Measurements from ENCODE around the gene MOGAT2. TPM values are rescaled to one million over a fixed set of nuclear protein-coding genes. Genes with fewer than 3 reads are reported as not detected.
"Not testable (repeated sequence)": the region's sequence is repeated elsewhere in the genome, so short reads cannot be mapped to it uniquely, and the experiment has no call there.

Gene MOGAT2
- total RNA-seq, 4 donors from 2014 or later: 154 to 251 (median 183) TPM

DNA sequence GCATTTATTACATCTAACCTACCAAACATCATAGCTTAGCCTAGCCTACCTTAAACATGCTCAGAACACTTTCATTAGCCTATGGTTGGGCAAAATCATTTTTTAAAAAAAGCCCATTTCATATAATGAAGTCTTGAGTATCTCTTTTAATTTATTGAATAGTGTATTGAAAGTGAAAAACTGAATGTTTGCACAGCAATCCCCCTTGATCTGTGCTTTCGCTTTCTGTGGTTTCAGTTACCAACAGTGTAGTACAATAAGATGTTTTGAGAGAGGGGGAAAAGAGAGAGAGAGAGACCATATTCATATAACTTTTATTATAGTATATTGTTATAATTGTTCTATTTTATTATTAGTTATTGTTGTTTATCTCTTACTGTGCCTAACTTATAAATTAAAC lies 40.4 kb upstream of the MOGAT2 start:
- in situ Hi-C loops (cut with MboI; ENCODE audit: low pct_ligation_motif_present in 1 of 4, low pct_unique_long_range_greater_than_20kb in 1 of 4, low sequenced_read_pairs in 3 of 4): no loop called here
- Histone ChIP-seq H3K4me3 (no peak overlapping the region), H3K27me3 (peaks cover 51% of the 10 kb centered on the region), H3K4me1 (no peaks in the 10 kb centered on the region), H3K27ac (no peak overlapping the region), H3K9me3 (no peaks in the 10 kb centered on the region), H3K36me3 (no peaks in the 10 kb centered on the region)
- TF ChIP-seq POLR2A (IDR thresholded peaks at IDR 0.05) (no peak), EP300 (IDR thresholded peaks at IDR 0.05; ENCODE audit: low read depth) (no peak), POLR2AphosphoS5 (IDR thresholded peaks at IDR 0.05) (no peak)
- TF ChIP-seq, protein P1, sequence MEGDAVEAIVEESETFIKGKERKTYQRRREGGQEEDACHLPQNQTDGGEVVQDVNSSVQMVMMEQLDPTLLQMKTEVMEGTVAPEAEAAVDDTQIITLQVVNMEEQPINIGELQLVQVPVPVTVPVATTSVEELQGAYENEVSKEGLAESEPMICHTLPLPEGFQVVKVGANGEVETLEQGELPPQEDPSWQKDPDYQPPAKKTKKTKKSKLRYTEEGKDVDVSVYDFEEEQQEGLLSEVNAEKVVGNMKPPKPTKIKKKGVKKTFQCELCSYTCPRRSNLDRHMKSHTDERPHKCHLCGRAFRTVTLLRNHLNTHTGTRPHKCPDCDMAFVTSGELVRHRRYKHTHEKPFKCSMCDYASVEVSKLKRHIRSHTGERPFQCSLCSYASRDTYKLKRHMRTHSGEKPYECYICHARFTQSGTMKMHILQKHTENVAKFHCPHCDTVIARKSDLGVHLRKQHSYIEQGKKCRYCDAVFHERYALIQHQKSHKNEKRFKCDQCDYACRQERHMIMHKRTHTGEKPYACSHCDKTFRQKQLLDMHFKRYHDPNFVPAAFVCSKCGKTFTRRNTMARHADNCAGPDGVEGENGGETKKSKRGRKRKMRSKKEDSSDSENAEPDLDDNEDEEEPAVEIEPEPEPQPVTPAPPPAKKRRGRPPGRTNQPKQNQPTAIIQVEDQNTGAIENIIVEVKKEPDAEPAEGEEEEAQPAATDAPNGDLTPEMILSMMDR (IDR thresholded peaks at IDR 0.05): no peak
- DNase-seq: no peak
- intact Hi-C loops (cut with DNase I; ENCODE audit: low total_unique reads): no loop called here
- WGBS, 2 donors (ENCODE audit: low coverage in 1 of 2): 65 to 78% methylated on average over 1 of the region's 1 CpG

GRCh38 chr11:75677909-75678308 lies 39.7 kb upstream of the MOGAT2 start:
- Histone ChIP-seq H3K4me3 (no peak overlapping the region), H3K4me1 (no peaks in the 10 kb centered on the region), H3K9me3 (no peaks in the 10 kb centered on the region), H3K27ac (no peak overlapping the region), H3K27me3 (peaks cover 48% of the 10 kb centered on the region), H3K36me3 (no peaks in the 10 kb centered on the region)
- TF ChIP-seq POLR2A (IDR thresholded peaks at IDR 0.05) (no peak), EP300 (IDR thresholded peaks at IDR 0.05; ENCODE audit: low read depth) (no peak), POLR2AphosphoS5 (IDR thresholded peaks at IDR 0.05) (no peak)
- TF ChIP-seq, protein P1 (IDR thresholded peaks at IDR 0.05): no peak
- no peak for DNase-seq
- intact Hi-C loops (cut with DNase I; ENCODE audit: low total_unique reads): no loop called here
- 85 to 100% methylated on average over 2 to 12 of the region's 12 CpGs for WGBS, 2 donors (ENCODE audit: low coverage in 1 of 2)
- in situ Hi-C loops (cut with MboI; ENCODE audit: low pct_ligation_motif_present in 1 of 4, low pct_unique_long_range_greater_than_20kb in 1 of 4, low sequenced_read_pairs in 3 of 4): no loop called here

DNA sequence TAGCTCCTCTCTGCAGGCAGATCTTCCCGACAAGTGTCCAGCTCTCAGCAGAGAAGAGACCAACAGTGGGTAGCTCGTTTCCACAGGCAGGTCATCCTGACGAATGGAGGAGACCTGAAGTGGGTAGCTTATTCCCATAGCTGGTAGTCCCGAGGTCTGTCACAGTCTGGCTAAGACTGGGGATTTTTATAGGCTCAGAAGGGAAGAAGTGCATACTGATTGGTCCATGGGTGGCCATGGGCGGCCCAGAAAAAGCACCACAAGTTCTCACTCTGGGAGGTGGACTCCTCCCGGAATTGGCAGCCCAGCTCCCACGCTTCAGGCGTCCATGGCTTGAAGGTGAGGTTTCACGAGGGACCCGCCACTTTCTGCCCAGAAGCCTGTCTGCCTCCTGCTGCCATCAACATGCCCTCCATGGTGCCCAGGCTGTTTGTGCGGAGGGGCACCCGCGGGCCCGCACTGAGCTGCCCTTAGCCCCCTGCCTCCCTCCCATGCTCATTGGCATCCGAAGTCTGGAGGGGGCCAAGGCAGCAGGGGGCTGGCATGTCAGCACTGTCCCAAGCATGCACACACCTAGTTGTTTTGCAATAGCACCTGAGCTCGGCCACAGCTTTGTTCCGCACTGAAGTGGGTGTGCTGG lies 38.9 kb upstream of the MOGAT2 start:
- intact Hi-C loops (cut with DNase I; ENCODE audit: low total_unique reads): no loop called here
- Histone ChIP-seq H3K27me3 (peaks cover 52% of the 10 kb centered on the region), H3K9me3 (no peaks in the 10 kb centered on the region), H3K36me3 (no peaks in the 10 kb centered on the region), H3K4me3 (no peak overlapping the region), H3K4me1 (no peaks in the 10 kb centered on the region), H3K27ac (no peak overlapping the region)
- DNase-seq: no peak
- TF ChIP-seq POLR2AphosphoS5 (IDR thresholded peaks at IDR 0.05) (no peak), POLR2A (IDR thresholded peaks at IDR 0.05) (no peak), EP300 (IDR thresholded peaks at IDR 0.05; ENCODE audit: low read depth) (no peak)
- TF ChIP-seq, protein P1 (IDR thresholded peaks at IDR 0.05): no peak
- in situ Hi-C loops (cut with MboI; ENCODE audit: low pct_ligation_motif_present in 1 of 4, low pct_unique_long_range_greater_than_20kb in 1 of 4, low sequenced_read_pairs in 3 of 4): no loop called here
- WGBS, 2 donors (ENCODE audit: low coverage in 1 of 2): 65 to 82% methylated on average over 2 to 17 of the region's 17 CpGs

- TF ChIP-seq EP300 (IDR thresholded peaks at IDR 0.05; ENCODE audit: low read depth): no peak
- TF ChIP-seq, protein P1 (IDR thresholded peaks at IDR 0.05): no peak
- TF ChIP-seq POLR2AphosphoS5 (IDR thresholded peaks at IDR 0.05): no peak
- TF ChIP-seq POLR2A (IDR thresholded peaks at IDR 0.05): no peak
- Histone ChIP-seq H3K9me3 (peaks cover 0 to 5% of the 10 kb centered on the region in 2 donors), H3K36me3 (no peaks in the 10 kb centered on the region), H3K4me1 (no peaks in the 10 kb centered on the region), H3K4me3 (no peak overlapping the region), H3K27ac (no peak overlapping the region), H3K27me3 (peaks cover 56% of the 10 kb centered on the region)
- in situ Hi-C loops (cut with MboI; ENCODE audit: low pct_ligation_motif_present in 1 of 4, low pct_unique_long_range_greater_than_20kb in 1 of 4, low sequenced_read_pairs in 3 of 4): no loop called here
- DNase-seq: no peak
- WGBS, 2 donors (ENCODE audit: low coverage in 1 of 2): 81% methylated on average over 11 of the region's 11 CpGs; no CpG with 5 or more reads in 1 of the 2 donors
- intact Hi-C loops (cut with DNase I; ENCODE audit: low total_unique reads): no loop called here
These were observed 38.1 kb upstream of the MOGAT2 start for GRCh38 chr11:75679566-75679965.

- in situ Hi-C loops (cut with MboI; ENCODE audit: low pct_ligation_motif_present in 1 of 4, low pct_unique_long_range_greater_than_20kb in 1 of 4, low sequenced_read_pairs in 3 of 4): not testable (repeated sequence)
These were observed 33.8 kb upstream of the MOGAT2 start for GRCh38 chr11:75683856-75684255.

More at GRCh38 chr11:75683856-75684255, 33.8 kb upstream of the MOGAT2 start:
- H3K27ac ChIP-seq; intact Hi-C loops (cut with DNase I; ENCODE audit: low total_unique reads); H3K4me1 ChIP-seq; H3K4me3 ChIP-seq; H3K36me3 ChIP-seq; DNase-seq: not testable (repeated sequence)
- peaks cover 29% of the 10 kb centered on the region for H3K27me3 ChIP-seq
- H3K9me3 ChIP-seq: peaks cover 0 to 12% of the 10 kb centered on the region in 2 donors
- 55 to 91% methylated on average over 1 of the region's 1 CpG for WGBS, 2 donors (ENCODE audit: low coverage in 1 of 2)
